ENCODE results near the gene SLC1A3.
A peak's percentile ranks its signal among the peaks of the same experiment; 100 is the strongest.

SLC1A3 gene

GRCh38 chr5:36655161-36655560 is 48.8 kb downstream of the SLC1A3 start:
- DNase-seq (ENCODE audit: low read depth, low spot score): no peak

DNA sequence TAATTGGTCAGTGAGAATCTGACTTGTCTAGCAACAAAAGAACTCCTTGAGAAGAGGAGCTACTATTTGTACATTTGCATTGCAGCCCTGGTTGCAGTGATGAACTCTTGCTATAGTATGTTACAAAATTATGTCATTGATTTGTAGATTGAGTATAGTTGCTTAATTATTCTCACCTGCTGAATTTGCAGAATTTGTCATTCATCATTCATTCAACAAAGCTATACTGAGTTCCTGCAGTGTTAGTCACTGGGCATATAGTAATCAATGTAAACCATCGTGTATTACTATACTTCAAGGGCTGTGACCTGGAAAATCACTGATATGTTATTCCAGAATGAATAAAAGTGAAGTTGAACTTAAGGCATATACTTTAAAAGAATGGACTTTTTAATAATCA is 50.1 kb downstream of the SLC1A3 start:
- no peak for DNase-seq (ENCODE audit: low read depth, low spot score)

GRCh38 chr5:36657563-36657995 is 51.2 kb downstream of the SLC1A3 start:
- peak; percentile 91 for DNase-seq (ENCODE audit: low read depth, low spot score)

- DNase-seq (ENCODE audit: low read depth, low spot score): no peak
These were observed 51.8 kb downstream of the SLC1A3 start for GRCh38 chr5:36658038-36658756.

- DNase-seq (ENCODE audit: low read depth, low spot score): no peak
These were observed 53.0 kb downstream of the SLC1A3 start for GRCh38 chr5:36659411-36659810.

DNA sequence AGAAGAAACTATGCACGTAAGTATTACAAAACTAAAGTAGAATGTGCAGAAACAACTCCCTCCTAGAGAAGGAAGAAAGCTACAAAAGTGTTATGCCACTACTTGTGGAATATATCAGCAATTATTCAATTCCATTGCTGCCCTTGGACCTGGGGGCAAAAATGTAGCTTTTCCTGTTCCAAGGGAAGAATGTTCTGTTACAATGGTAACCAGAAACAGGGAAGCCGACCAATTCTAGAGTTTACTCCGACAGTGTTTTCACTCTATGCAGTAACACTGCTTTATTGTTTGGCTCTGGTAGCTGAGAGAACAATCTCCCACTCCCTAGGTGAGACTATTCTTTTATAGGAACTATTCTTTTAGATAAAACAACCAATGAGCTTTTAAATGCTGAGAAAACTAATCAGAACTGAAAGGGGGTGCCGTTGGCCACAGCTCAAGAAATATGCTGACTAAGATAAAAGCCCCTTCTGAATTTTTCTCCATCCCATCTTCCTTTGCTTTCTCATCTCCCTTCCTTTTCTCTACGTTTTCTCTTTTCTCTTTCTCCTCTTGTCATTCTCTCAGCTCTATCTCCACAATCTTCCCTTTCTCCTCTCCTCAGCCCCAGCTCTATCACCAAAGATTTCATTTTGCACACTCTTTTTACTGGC is 54.1 kb downstream of the SLC1A3 start:
- no peak for DNase-seq (ENCODE audit: low read depth, low spot score)

GRCh38 chr5:36661456-36662220 is 55.2 kb downstream of the SLC1A3 start:
- no peak for DNase-seq (ENCODE audit: low read depth, low spot score)

GRCh38 chr5:36662291-36662851 is 56.0 kb downstream of the SLC1A3 start:
- DNase-seq (ENCODE audit: low read depth, low spot score): peak; percentile 60

GRCh38 chr5:36664766-36665165 is 58.4 kb downstream of the SLC1A3 start:
- no peak for DNase-seq (ENCODE audit: low read depth, low spot score)

DNA sequence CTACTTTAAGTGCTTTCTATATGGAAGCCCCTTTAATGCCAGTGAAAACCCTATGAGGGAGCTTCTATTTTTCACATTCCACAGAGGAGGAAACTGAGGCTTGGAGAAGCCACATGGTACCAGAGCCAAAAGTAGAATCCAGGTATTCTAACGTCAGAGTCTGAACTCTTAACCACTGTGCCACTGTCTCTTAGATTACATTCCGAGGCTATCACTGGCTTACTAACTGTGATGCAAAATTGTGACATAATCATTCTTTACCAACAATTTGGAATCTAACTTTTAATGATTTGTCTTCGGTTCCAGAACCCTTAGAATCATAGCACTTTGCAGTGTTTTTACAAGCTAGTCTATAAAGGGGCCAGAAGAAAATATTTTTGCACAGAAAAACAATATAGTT is 59.2 kb downstream of the SLC1A3 start:
- no peak for DNase-seq (ENCODE audit: low read depth, low spot score)

DNA sequence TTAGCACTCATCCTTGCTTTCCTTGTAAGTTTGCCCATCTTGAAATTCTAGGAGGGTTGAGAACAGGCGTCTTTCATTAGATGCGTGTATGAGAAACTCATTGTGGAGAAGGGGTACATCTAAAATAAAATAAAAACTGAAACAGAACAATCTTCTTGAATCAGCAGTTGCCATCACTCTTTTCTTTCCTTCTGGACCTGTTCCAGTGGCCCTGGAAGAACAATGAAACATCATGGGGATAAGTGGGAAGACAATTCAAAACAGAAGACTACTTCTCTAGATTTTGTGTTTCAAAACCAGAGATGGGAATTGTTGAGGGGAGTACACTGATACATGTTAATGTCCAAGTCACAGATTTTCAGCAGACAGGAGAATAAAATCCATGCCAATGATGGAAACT is 59.9 kb downstream of the SLC1A3 start:
- no peak for DNase-seq (ENCODE audit: low read depth, low spot score)

GRCh38 chr5:36666986-36667385 is 60.6 kb downstream of the SLC1A3 start:
- DNase-seq (ENCODE audit: low read depth, low spot score): no peak

DNA sequence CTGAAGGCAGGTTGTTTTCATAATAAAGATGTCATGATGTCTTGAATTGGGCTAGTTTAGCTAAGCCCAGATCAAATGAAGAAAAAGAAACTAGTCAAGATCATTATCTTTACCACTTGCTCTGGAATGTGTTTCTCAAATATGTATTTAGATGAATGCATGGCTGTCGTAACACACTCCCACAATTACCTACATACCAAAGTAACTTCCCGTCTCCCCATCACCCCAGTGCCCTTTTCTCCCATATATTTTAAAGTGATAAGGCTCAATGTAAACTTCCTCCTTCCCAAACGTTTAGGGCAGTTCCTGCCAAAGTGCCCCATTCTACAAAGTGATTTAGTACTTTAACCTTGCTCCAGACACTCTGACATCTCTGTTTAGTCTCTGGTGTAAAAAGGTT is 61.4 kb downstream of the SLC1A3 start:
- no peak for DNase-seq (ENCODE audit: low read depth, low spot score)

- DNase-seq (ENCODE audit: low read depth, low spot score): no peak
These were observed 62.7 kb downstream of the SLC1A3 start for GRCh38 chr5:36669015-36669651.

DNA sequence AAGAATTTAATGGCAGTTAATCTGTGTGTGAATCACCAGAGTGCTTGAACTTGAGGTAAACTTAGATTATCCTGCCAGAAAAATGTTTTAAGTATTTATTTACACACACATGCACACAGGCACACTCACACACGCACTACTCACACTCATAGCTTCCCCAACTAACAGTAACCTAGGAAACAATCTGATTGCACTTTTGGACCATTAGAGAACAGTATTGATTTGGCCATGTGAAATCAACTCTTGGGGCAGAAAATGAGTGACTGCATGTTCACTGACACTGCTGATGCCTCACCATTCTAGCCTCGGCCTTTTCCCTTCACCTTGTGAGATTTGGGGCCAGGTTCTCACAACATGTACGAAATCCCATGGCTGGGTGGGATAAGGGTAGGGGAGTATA is 64.1 kb downstream of the SLC1A3 start:
- no peak for DNase-seq (ENCODE audit: low read depth, low spot score)

DNA sequence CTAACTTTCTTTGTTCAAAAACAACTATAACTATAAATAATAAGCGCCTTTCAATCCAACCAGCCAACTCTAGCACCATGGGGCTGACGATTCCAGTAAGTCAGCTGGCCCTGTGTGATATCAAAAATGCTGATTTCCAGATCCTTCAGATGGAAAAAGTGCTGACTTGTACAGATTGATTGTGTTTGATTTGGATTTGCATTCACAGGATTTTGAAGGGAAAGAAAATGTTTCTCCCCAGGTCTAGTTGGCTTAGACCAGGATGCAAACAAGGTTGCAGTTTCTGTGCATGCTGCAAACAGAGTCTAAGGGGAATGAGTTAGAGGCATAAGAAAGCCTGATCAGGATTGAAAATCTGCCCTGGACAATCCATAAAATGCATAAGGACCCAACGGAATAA is 68.9 kb downstream of the SLC1A3 start:
- no peak for DNase-seq (ENCODE audit: low read depth, low spot score)

- DNase-seq (ENCODE audit: low read depth, low spot score): no peak
These were observed 73.0 kb downstream of the SLC1A3 start for GRCh38 chr5:36679221-36679989.

- no peak for DNase-seq (ENCODE audit: low read depth, low spot score)
These were observed 73.7 kb downstream of the SLC1A3 start for GRCh38 chr5:36680066-36680465.

GRCh38 chr5:36681711-36682110 is 75.3 kb downstream of the SLC1A3 start:
- DNase-seq (ENCODE audit: low read depth, low spot score): no peak

- DNase-seq (ENCODE audit: low read depth, low spot score): no peak
These were observed 76.1 kb downstream of the SLC1A3 start for GRCh38 chr5:36682499-36682898.

DNA sequence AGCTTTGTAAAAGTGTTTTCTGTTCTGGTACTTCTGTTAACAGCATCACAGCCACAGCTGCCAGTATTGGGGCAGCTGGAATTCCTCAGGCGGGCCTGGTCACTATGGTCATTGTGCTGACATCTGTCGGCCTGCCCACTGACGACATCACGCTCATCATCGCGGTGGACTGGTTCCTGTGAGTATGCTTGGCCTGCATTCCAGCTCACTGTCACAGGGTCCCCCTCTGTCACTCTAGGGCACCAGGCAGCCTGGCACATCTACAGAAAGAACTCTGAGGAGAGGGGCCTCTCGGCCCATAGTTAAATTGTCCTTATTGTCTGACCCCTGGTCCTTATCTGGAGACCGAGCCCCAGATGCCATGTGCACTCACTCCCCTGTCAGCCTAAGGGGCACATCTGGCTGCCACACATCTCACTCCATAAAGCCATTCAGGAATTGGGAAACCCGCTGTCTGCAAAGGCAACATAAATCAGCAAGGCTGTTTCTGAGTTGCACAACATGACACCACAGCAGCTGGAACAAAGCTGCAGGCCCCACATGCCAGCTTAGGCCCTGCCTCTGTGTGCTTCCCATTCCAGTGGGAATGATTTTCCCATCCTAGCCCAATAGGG is 77.5 kb downstream of the SLC1A3 start:
- no peak for DNase-seq (ENCODE audit: low read depth, low spot score)

All from smooth muscle cell of the brain vasculature (primary cell).